Measurements from ENCODE around the gene ACOT7.

ACOT7 gene

GRCh38 chr1:6336776-6337622 is 56.6 kb downstream of the ACOT7 start:
- in situ Hi-C loops (cut with MboI; ENCODE audit: low sequenced_read_pairs, unreplicated experiment), result no loop called here
- no peak for DNase-seq (ENCODE audit: low spot score)
- no peak for TF ChIP-seq CTCF (IDR thresholded peaks at IDR 0.05; ENCODE audit: borderline replicate concordance, control extremely low read depth, extremely low read depth, insufficient read depth, missing control alignments)

- no peak for TF ChIP-seq CTCF (IDR thresholded peaks at IDR 0.05; ENCODE audit: borderline replicate concordance, control extremely low read depth, extremely low read depth, insufficient read depth, missing control alignments)
- in situ Hi-C loops (cut with MboI; ENCODE audit: low sequenced_read_pairs, unreplicated experiment), result no loop called here
- DNase-seq (ENCODE audit: low spot score), result no peak
Measured at GRCh38 chr1:6334261-6334993, 59.1 kb downstream of the ACOT7 start.

- in situ Hi-C loops (cut with MboI; ENCODE audit: low sequenced_read_pairs, unreplicated experiment), result no loop called here
- DNase-seq (ENCODE audit: low spot score), result no peak
- no peak for TF ChIP-seq CTCF (IDR thresholded peaks at IDR 0.05; ENCODE audit: borderline replicate concordance, control extremely low read depth, extremely low read depth, insufficient read depth, missing control alignments)
Measured at GRCh38 chr1:6332821-6333220, 60.7 kb downstream of the ACOT7 start.

- DNase-seq (ENCODE audit: low spot score), result no peak
- in situ Hi-C loops (cut with MboI; ENCODE audit: low sequenced_read_pairs, unreplicated experiment), result no loop called here
Measured at GRCh38 chr1:6331543-6332273, 61.9 kb downstream of the ACOT7 start.

GRCh38 chr1:6330410-6330911 is 63.1 kb downstream of the ACOT7 start:
- in situ Hi-C loops (cut with MboI; ENCODE audit: low sequenced_read_pairs, unreplicated experiment), result no loop called here
- TF ChIP-seq CTCF (IDR thresholded peaks at IDR 0.05; ENCODE audit: borderline replicate concordance, control extremely low read depth, extremely low read depth, insufficient read depth, missing control alignments), result no peak
- DNase-seq (ENCODE audit: low spot score), result no peak

More at GRCh38 chr1:6331543-6332273, 61.9 kb downstream of the ACOT7 start:
- no peak for TF ChIP-seq CTCF (IDR thresholded peaks at IDR 0.05; ENCODE audit: borderline replicate concordance, control extremely low read depth, extremely low read depth, insufficient read depth, missing control alignments)

GRCh38 chr1:6329851-6330250 is 63.7 kb downstream of the ACOT7 start:
- no peak for TF ChIP-seq CTCF (IDR thresholded peaks at IDR 0.05; ENCODE audit: borderline replicate concordance, control extremely low read depth, extremely low read depth, insufficient read depth, missing control alignments)
- in situ Hi-C loops (cut with MboI; ENCODE audit: low sequenced_read_pairs, unreplicated experiment), result no loop called here
- no peak for DNase-seq (ENCODE audit: low spot score)

Data from GM13976 (cell line).